HEK293T (cell line): Measurements from ENCODE around the gene AGAP3.

Source experiments
- CTCF ChIA-PET: fragments of 350-600 bp; formaldehyde crosslinking; extraction: SDS; loops from one replicate; lab custom pipeline; 2021; ENCODE audit warnings: antibody characterized with exemption, inconsistent platforms; lab: Yijun Ruan, JAX
- POLR2A ChIA-PET: fragments of 350-600 bp; formaldehyde crosslinking; extraction: SDS; loops from one replicate; lab custom pipeline; 2020; ENCODE audit warnings: antibody characterized with exemption, inconsistent platforms; lab: Yijun Ruan, JAX
- DNase-seq: peaks from one replicate; pipeline ENCODE4 v3.0.0; 2012; ENCODE audit warnings: mixed read lengths; ENCODE audit errors: extremely low spot score
- ARNT ChIP-seq: fragments of 450-650 bp; IDR thresholded peaks from 2 replicates; pipeline ENCODE4 v1.6.1; 2017; ENCODE audit warnings: mild to moderate bottlenecking
- BHLHE40 ChIP-seq: fragments of 450-650 bp; IDR thresholded peaks from 2 replicates; pipeline ENCODE4 v1.6.1; 2016; ENCODE audit warnings: mild to moderate bottlenecking, moderate library complexity, borderline replicate concordance
- CTBP1 ChIP-seq: fragments of 450-650 bp; IDR thresholded peaks from 2 replicates; pipeline ENCODE4 v1.6.1; 2016; ENCODE audit warnings: borderline replicate concordance
- ELF4 ChIP-seq: fragments of 450-650 bp; IDR thresholded peaks from 2 replicates; pipeline ENCODE4 v1.6.1; 2017; ENCODE audit warnings: antibody characterized with exemption
- FOXA1 ChIP-seq: fragments of 450-650 bp; IDR thresholded peaks from 2 replicates; pipeline ENCODE4 v1.6.1; 2016; ENCODE audit warnings: mild to moderate bottlenecking
- FOXK2 ChIP-seq: fragments of 450-650 bp; IDR thresholded peaks from 2 replicates; pipeline ENCODE4 v1.6.1; 2016; ENCODE audit warnings: mild to moderate bottlenecking
- FOXM1 ChIP-seq: fragments of 450-650 bp; IDR thresholded peaks from 2 replicates; pipeline ENCODE4 v1.6.1; 2017; ENCODE audit warnings: mild to moderate bottlenecking, borderline replicate concordance
- HDGF ChIP-seq: fragments of 450-650 bp; IDR thresholded peaks from 2 replicates; pipeline ENCODE4 v1.6.1; 2017; ENCODE audit warnings: antibody characterized with exemption, borderline replicate concordance
- L3MBTL2 ChIP-seq: fragments of 450-650 bp; conservative IDR thresholded peaks from 2 replicates; pipeline ENCODE4 v1.6.1; 2016; ENCODE audit warnings: mild to moderate bottlenecking
- LEF1 ChIP-seq: fragments of 450-650 bp; IDR thresholded peaks from 2 replicates; pipeline ENCODE4 v1.6.1; 2017; ENCODE audit warnings: mild to moderate bottlenecking, borderline replicate concordance
- NFRKB ChIP-seq: fragments of 450-650 bp; IDR thresholded peaks from 2 replicates; pipeline ENCODE4 v1.6.1; 2016; ENCODE audit warnings: mild to moderate bottlenecking, moderate library complexity
- PKNOX1 ChIP-seq: fragments of 450-650 bp; IDR thresholded peaks from 2 replicates; pipeline ENCODE4 v1.6.1; 2016
- SP1 ChIP-seq: fragments of 450-650 bp; IDR thresholded peaks from 2 replicates; pipeline ENCODE4 v1.6.1; 2017
- SUZ12 ChIP-seq: fragments of 450-650 bp; IDR thresholded peaks from 2 replicates; pipeline ENCODE4 v1.6.1; 2016; ENCODE audit warnings: mild to moderate bottlenecking
- TARDBP ChIP-seq: fragments of 450-650 bp; IDR thresholded peaks from 2 replicates; pipeline ENCODE4 v1.6.1; 2016
- ZNF384 ChIP-seq: fragments of 450-650 bp; IDR thresholded peaks from 2 replicates; pipeline ENCODE4 v1.6.1; 2016

Gene AGAP3

GRCh38 chr7:151128144-151128543 lies 41.9 kb downstream of the AGAP3 start:
- POLR2A ChIA-PET: interaction anchor here (0.9 kb wide), 1 partner anchor 41 kb away, joined by 4 read pairs; no protein-coding TSS in a partner anchor
- DNase-seq: no peak
- TF ChIP-seq SP1 (no peak), ELF4 (no peak), PKNOX1 (no peak), CTBP1 (no peak), BHLHE40 (no peak), L3MBTL2 (no peak), ARNT (no peak)
- CTCF ChIA-PET: interaction anchor here (1.2 kb wide), 1 partner anchor 42 kb away, joined by 3 read pairs; no protein-coding TSS in a partner anchor

GRCh38 chr7:151128716-151129115 lies 42.4 kb downstream of the AGAP3 start:
- POLR2A ChIA-PET: interaction anchor here (0.9 kb wide), 1 partner anchor 40 kb away, joined by 4 read pairs; no protein-coding TSS in a partner anchor
- CTCF ChIA-PET: interaction anchor here (0.6 kb wide), 1 partner anchor 24 kb away, joined by 4 read pairs; no protein-coding TSS in a partner anchor
- DNase-seq: no peak
- TF ChIP-seq ELF4 (no peak), FOXK2 (no peak), FOXM1 (no peak), L3MBTL2 (no peak), BHLHE40 (no peak), NFRKB (no peak), HDGF (no peak), CTBP1 (no peak), FOXA1 (no peak), PKNOX1 (no peak), ARNT (no peak), SP1 (no peak), LEF1 (no peak), SUZ12 (no peak), ZNF384 (no peak), TARDBP (no peak)

GRCh38 chr7:151129117-151129959 lies 43.1 kb downstream of the AGAP3 start:
- ChIA-PET CTCF (interaction anchor here (0.6 to 1.0 kb wide), 2 partner anchors 24 to 41 kb away, joined by 4 to 6 read pairs; no protein-coding TSS in a partner anchor), POLR2A (interaction anchor here (0.9 kb wide), 1 partner anchor 40 kb away, joined by 4 read pairs; no protein-coding TSS in a partner anchor)
- no peak for TF ChIP-seq HDGF
- DNase-seq: no peak

- no peak for DNase-seq
- ChIA-PET CTCF (interaction anchor here (1.0 to 1.7 kb wide), 2 partner anchors 41 to 42 kb away, joined by 3 to 6 read pairs; no protein-coding TSS in a partner anchor), POLR2A (no interaction called here)
- TF ChIP-seq SUZ12: no peak
Measured at GRCh38 chr7:151129960-151130591, 43.8 kb downstream of the AGAP3 start.

- POLR2A ChIA-PET: no interaction called here
- no peak for DNase-seq
- CTCF ChIA-PET: interaction anchor here (0.8 to 1.7 kb wide), 3 partner anchors 9 to 41 kb away, joined by 3 read pairs; no protein-coding TSS in a partner anchor
Measured at GRCh38 chr7:151130741-151131157, 44.5 kb downstream of the AGAP3 start.

GRCh38 chr7:151131224-151131591 lies 44.9 kb downstream of the AGAP3 start:
- POLR2A ChIA-PET: no interaction called here
- TF ChIP-seq NFRKB (no peak), FOXK2 (no peak), SP1 (no peak), LEF1 (no peak), PKNOX1 (no peak), TARDBP (no peak), SUZ12 (no peak), FOXM1 (no peak), ELF4 (no peak), L3MBTL2 (no peak), ARNT (no peak)
- no peak for DNase-seq
- CTCF ChIA-PET: interaction anchor here (0.8 to 1.7 kb wide), 3 partner anchors 8 to 41 kb away, joined by 3 read pairs; no protein-coding TSS in a partner anchor

More at GRCh38 chr7:151130741-151131157, 44.5 kb downstream of the AGAP3 start:
- TF ChIP-seq FOXK2 (no peak), SUZ12 (no peak), FOXA1 (no peak), HDGF (no peak), ELF4 (no peak)
